Measurements from ENCODE around the gene BCL2.

The BCL2 gene

GRCh38 chr18:63249771-63250170, 69.8 kb downstream of the BCL2 start:
- Histone ChIP-seq H2BK12ac (ENCODE audit: low read length) (no peak overlapping the region), H3K27me3 (ENCODE audit: insufficient read depth, low read length) (no peaks in the 10 kb centered on the region), H3K9me3 (ENCODE audit: insufficient read depth, low read depth, low read length) (no peaks in the 10 kb centered on the region), H3K4me2 (ENCODE audit: low read length) (no peak overlapping the region), H3K18ac (ENCODE audit: low read length) (no peak overlapping the region), H3K4me3 (ENCODE audit: low read depth, low read length) (no peak overlapping the region), H3K79me1 (ENCODE audit: low read length) (no peaks in the 10 kb centered on the region), H3K4ac (ENCODE audit: low read depth, low read length) (no peak overlapping the region), H4K8ac (ENCODE audit: low read depth, low read length) (no peak overlapping the region), H2BK120ac (ENCODE audit: insufficient read depth, low read length, poor library complexity) (no peak overlapping the region), H2AFZ (ENCODE audit: insufficient read depth, low read length, poor library complexity) (no peak overlapping the region), H3K23ac (ENCODE audit: low read length) (no peak overlapping the region), H4K12ac (ENCODE audit: low read depth, low read length) (no peak overlapping the region), H3K9ac (ENCODE audit: low read length) (no peak overlapping the region), H3K14ac (ENCODE audit: low read length) (no peak overlapping the region), H2AK5ac (ENCODE audit: low read length) (no peak overlapping the region), H3K36me3 (ENCODE audit: control insufficient read depth in 1 of 2, insufficient read depth in 2 of 2, low read length in 2 of 2) (no peaks in the 10 kb centered on the region), H3K27ac (ENCODE audit: low read depth, low read length) (no peak overlapping the region), H4K91ac (ENCODE audit: low read depth, low read length) (no peak overlapping the region), H3K4me1 (ENCODE audit: control insufficient read depth in 1 of 2, insufficient read depth in 2 of 2, low read length in 2 of 2) (peaks cover 0 to 2% of the 10 kb centered on the region in 2 experiments), H3K79me2 (ENCODE audit: control insufficient read depth, insufficient read depth, low read length, poor library complexity) (peaks cover 2% of the 10 kb centered on the region), H2BK5ac (ENCODE audit: low read depth, low read length, poor library complexity) (no peak overlapping the region)
- DNase-seq, result no peak
- WGBS (ENCODE audit: extremely low coverage, insufficient coverage, insufficient read length), result no CpG with 5 or more reads among the region's 7 CpGs

GRCh38 chr18:63247926-63248325, 71.6 kb downstream of the BCL2 start:
- Histone ChIP-seq H2BK120ac (ENCODE audit: insufficient read depth, low read length, poor library complexity) (no peak overlapping the region), H4K8ac (ENCODE audit: low read depth, low read length) (no peak overlapping the region), H2AFZ (ENCODE audit: insufficient read depth, low read length, poor library complexity) (no peak overlapping the region), H3K9ac (ENCODE audit: low read length) (no peak overlapping the region), H3K27ac (ENCODE audit: low read depth, low read length) (no peak overlapping the region), H2BK12ac (ENCODE audit: low read length) (no peak overlapping the region), H4K91ac (ENCODE audit: low read depth, low read length) (no peak overlapping the region), H3K79me2 (ENCODE audit: control insufficient read depth, insufficient read depth, low read length, poor library complexity) (peaks cover 2% of the 10 kb centered on the region), H3K23ac (ENCODE audit: low read length) (no peak overlapping the region), H2BK5ac (ENCODE audit: low read depth, low read length, poor library complexity) (no peak overlapping the region), H4K12ac (ENCODE audit: low read depth, low read length) (no peak overlapping the region), H3K18ac (ENCODE audit: low read length) (no peak overlapping the region), H3K4me1 (ENCODE audit: control insufficient read depth in 1 of 2, insufficient read depth in 2 of 2, low read length in 2 of 2) (no peaks in the 10 kb centered on the region), H3K14ac (ENCODE audit: low read length) (no peak overlapping the region), H2AK5ac (ENCODE audit: low read length) (no peak overlapping the region), H3K4me3 (ENCODE audit: low read depth, low read length) (no peak overlapping the region), H3K27me3 (ENCODE audit: insufficient read depth, low read length) (no peaks in the 10 kb centered on the region), H3K9me3 (ENCODE audit: insufficient read depth, low read depth, low read length) (no peaks in the 10 kb centered on the region), H3K79me1 (ENCODE audit: low read length) (no peaks in the 10 kb centered on the region), H3K4me2 (ENCODE audit: low read length) (no peak overlapping the region), H3K36me3 (ENCODE audit: control insufficient read depth in 1 of 2, insufficient read depth in 2 of 2, low read length in 2 of 2) (no peaks in the 10 kb centered on the region), H3K4ac (ENCODE audit: low read depth, low read length) (no peak overlapping the region)
- WGBS (ENCODE audit: extremely low coverage, insufficient coverage, insufficient read length), result no CpG with 5 or more reads among the region's 4 CpGs
- no peak for DNase-seq

DNA sequence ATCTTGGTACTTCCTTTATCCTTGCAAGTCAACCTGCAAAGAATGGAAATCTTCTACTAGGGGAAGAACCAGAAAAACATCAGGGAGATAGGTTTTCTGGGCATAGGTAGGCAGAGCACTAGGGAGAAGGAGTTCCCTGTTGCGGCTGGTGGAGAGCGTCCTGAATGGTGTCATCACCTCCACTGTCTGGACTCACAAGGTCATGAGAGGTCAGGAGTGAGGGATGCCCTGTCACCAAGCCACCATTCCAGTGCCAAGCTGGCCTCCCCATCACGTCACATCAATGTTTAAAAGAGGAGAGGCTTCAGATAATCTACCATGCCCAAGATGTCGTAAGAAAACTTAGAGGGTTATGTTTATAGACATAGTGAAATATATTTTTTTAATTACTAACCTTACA, 72.1 kb downstream of the BCL2 start:
- H3K4ac ChIP-seq (ENCODE audit: low read depth, low read length), result no peak overlapping the region
- no peaks in the 10 kb centered on the region for H3K36me3 ChIP-seq (ENCODE audit: control insufficient read depth in 1 of 2, insufficient read depth in 2 of 2, low read length in 2 of 2)
- no peak overlapping the region for H2BK120ac ChIP-seq (ENCODE audit: insufficient read depth, low read length, poor library complexity)
- no peaks in the 10 kb centered on the region for H3K79me1 ChIP-seq (ENCODE audit: low read length)
- no peak overlapping the region for H4K12ac ChIP-seq (ENCODE audit: low read depth, low read length)
- no peak for DNase-seq
- H2AK5ac ChIP-seq (ENCODE audit: low read length), result no peak overlapping the region
- no peak overlapping the region for H3K4me3 ChIP-seq (ENCODE audit: low read depth, low read length)
- H3K4me2 ChIP-seq (ENCODE audit: low read length), result no peak overlapping the region
- H3K14ac ChIP-seq (ENCODE audit: low read length), result no peak overlapping the region
- no peak overlapping the region for H3K27ac ChIP-seq (ENCODE audit: low read depth, low read length)
- no peaks in the 10 kb centered on the region for H3K9me3 ChIP-seq (ENCODE audit: insufficient read depth, low read depth, low read length)
- H3K27me3 ChIP-seq (ENCODE audit: insufficient read depth, low read length), result no peaks in the 10 kb centered on the region
- H3K9ac ChIP-seq (ENCODE audit: low read length), result no peak overlapping the region
- H2AFZ ChIP-seq (ENCODE audit: insufficient read depth, low read length, poor library complexity), result no peak overlapping the region
- H2BK12ac ChIP-seq (ENCODE audit: low read length), result no peak overlapping the region
- no CpG with 5 or more reads among the region's 4 CpGs for WGBS (ENCODE audit: extremely low coverage, insufficient coverage, insufficient read length)
- H3K23ac ChIP-seq (ENCODE audit: low read length), result no peak overlapping the region
- H2BK5ac ChIP-seq (ENCODE audit: low read depth, low read length, poor library complexity), result no peak overlapping the region
- H4K8ac ChIP-seq (ENCODE audit: low read depth, low read length), result no peak overlapping the region
- H3K79me2 ChIP-seq (ENCODE audit: control insufficient read depth, insufficient read depth, low read length, poor library complexity), result peaks cover 2% of the 10 kb centered on the region
- no peaks in the 10 kb centered on the region for H3K4me1 ChIP-seq (ENCODE audit: control insufficient read depth in 1 of 2, insufficient read depth in 2 of 2, low read length in 2 of 2)
- no peak overlapping the region for H4K91ac ChIP-seq (ENCODE audit: low read depth, low read length)
- no peak overlapping the region for H3K18ac ChIP-seq (ENCODE audit: low read length)

DNA sequence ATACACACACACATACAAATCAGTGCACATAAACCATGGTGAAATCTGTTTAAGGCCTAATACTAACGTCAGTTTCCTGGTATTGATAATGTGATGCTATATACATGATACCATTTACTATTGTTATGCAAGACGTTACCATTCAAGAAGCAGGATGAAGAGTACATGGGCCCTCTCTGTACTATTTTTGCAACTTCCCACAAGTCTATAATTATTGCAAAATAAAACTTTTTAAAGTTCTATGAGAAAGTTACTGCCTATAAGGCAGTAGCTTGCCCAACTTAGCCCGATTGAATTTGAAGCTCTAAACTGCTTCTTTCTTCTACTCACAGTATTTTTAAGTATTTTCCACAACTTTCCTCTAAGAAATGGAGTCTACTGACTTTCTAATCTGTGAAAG, 74.0 kb downstream of the BCL2 start:
- H4K91ac ChIP-seq (ENCODE audit: low read depth, low read length), result no peak overlapping the region
- no peaks in the 10 kb centered on the region for H3K36me3 ChIP-seq (ENCODE audit: control insufficient read depth in 1 of 2, insufficient read depth in 2 of 2, low read length in 2 of 2)
- no peak for DNase-seq
- H2AFZ ChIP-seq (ENCODE audit: insufficient read depth, low read length, poor library complexity), result no peak overlapping the region
- H2BK5ac ChIP-seq (ENCODE audit: low read depth, low read length, poor library complexity), result no peak overlapping the region
- H3K4me3 ChIP-seq (ENCODE audit: low read depth, low read length), result no peak overlapping the region
- peaks cover 2% of the 10 kb centered on the region for H3K79me2 ChIP-seq (ENCODE audit: control insufficient read depth, insufficient read depth, low read length, poor library complexity)
- no peak overlapping the region for H3K18ac ChIP-seq (ENCODE audit: low read length)
- no peak overlapping the region for H3K4me2 ChIP-seq (ENCODE audit: low read length)
- H3K4ac ChIP-seq (ENCODE audit: low read depth, low read length), result no peak overlapping the region
- no peak overlapping the region for H3K23ac ChIP-seq (ENCODE audit: low read length)
- H3K9ac ChIP-seq (ENCODE audit: low read length), result no peak overlapping the region
- no peak overlapping the region for H2BK12ac ChIP-seq (ENCODE audit: low read length)
- H4K8ac ChIP-seq (ENCODE audit: low read depth, low read length), result no peak overlapping the region
- H4K12ac ChIP-seq (ENCODE audit: low read depth, low read length), result no peak overlapping the region
- WGBS (ENCODE audit: extremely low coverage, insufficient coverage, insufficient read length), result no CpG with 5 or more reads among the region's 3 CpGs
- peaks cover 2% of the 10 kb centered on the region for H3K79me1 ChIP-seq (ENCODE audit: low read length)
- no peaks in the 10 kb centered on the region for H3K27me3 ChIP-seq (ENCODE audit: insufficient read depth, low read length)
- H3K9me3 ChIP-seq (ENCODE audit: insufficient read depth, low read depth, low read length), result no peaks in the 10 kb centered on the region
- H3K27ac ChIP-seq (ENCODE audit: low read depth, low read length), result no peak overlapping the region
- H3K4me1 ChIP-seq (ENCODE audit: control insufficient read depth in 1 of 2, insufficient read depth in 2 of 2, low read length in 2 of 2), result no peaks in the 10 kb centered on the region
- H3K14ac ChIP-seq (ENCODE audit: low read length), result no peak overlapping the region
- no peak overlapping the region for H2AK5ac ChIP-seq (ENCODE audit: low read length)
- no peak overlapping the region for H2BK120ac ChIP-seq (ENCODE audit: insufficient read depth, low read length, poor library complexity)

Measured in trophoblast cell (in vitro differentiated cells and primary cell).